ENCODE results near the gene DCP2. TPM values are rescaled to one million over a fixed set of nuclear protein-coding genes. Genes with fewer than 3 reads are reported as not detected.

DCP2 gene
- total RNA-seq, 1 experiment from 2014 or later = 38.3 TPM

DNA sequence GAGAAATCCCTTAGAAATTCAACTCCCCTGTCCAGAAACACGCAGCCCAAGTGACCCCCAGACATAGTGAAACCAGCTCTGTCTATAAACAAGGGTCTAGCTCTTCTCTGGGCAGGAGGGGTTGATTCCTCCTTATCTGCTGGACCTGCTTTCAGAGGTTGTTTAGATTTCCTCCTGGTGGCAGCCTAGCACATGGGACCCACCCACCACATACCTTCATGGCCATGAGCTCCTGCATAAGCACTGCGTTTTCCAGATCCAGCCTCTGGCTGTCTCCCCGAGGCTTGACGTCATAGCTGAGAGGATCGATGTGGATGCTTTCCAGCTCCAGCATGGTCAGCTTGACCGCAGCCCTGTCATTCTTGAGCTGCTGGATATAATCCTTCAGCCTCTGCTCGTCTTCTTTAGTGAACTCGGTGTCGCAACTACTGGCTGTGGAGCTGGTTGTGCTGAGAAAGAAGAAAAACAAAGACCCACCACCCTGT, 77.0 kb downstream of the DCP2 start:
- in situ Hi-C loops (cut with HindIII; ENCODE audit: low pct_unique_long_range_greater_than_20kb, low sequenced_read_pairs) = no loop called here
- DNase-seq (ENCODE audit: low read depth, low spot score) = no peak

GRCh38 chr5:113054899-113055298, 78.3 kb downstream of the DCP2 start:
- in situ Hi-C loops (cut with HindIII; ENCODE audit: low pct_unique_long_range_greater_than_20kb, low sequenced_read_pairs) = no loop called here
- no peak for DNase-seq (ENCODE audit: low read depth, low spot score)

DNA sequence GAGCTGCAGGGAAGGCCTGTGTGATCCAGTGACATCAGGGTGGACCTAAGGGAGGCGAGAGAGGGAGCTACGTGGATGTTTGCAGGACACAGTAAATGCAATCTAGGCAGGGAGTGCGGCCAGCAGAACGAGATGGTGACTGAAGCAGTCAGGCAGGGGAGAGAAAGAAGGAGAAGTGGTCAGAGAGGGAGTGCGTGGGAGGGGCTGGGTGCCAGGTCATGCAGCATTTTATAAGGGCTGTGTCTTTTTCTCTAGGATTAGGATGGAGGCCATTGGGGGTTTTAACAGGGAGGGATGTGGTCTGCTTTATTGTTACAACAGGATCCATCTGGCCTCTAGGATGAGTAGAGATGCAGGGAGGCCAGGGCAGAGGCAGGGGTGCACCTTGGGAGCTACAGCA, 80.4 kb downstream of the DCP2 start:
- no peak for DNase-seq (ENCODE audit: low read depth, low spot score)
- in situ Hi-C loops (cut with HindIII; ENCODE audit: low pct_unique_long_range_greater_than_20kb, low sequenced_read_pairs) = no loop called here

DNA sequence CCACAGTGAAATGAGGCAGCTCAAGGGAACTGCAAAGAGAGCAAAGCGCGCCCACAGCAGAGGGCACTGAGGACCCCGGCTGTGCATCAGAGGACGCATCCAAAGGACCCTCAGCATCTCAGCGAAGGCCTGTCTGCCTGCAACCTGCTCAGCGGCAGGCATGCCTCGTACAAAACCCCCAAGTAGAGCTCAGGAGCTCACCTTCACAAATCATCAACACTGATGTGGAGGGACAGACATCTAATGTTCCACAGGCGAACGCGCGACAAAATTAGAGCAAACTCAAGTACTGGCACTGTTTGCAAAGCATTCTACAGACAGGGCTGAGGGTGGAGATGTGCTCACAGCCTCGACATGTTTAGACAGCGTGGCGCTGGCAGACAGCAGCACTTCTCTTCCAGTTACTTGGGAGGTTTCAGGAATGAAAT, 81.0 kb downstream of the DCP2 start:
- no peak for DNase-seq (ENCODE audit: low read depth, low spot score)
- in situ Hi-C loops (cut with HindIII; ENCODE audit: low pct_unique_long_range_greater_than_20kb, low sequenced_read_pairs) = no loop called here

GRCh38 chr5:113058269-113058668, 81.7 kb downstream of the DCP2 start:
- in situ Hi-C loops (cut with HindIII; ENCODE audit: low pct_unique_long_range_greater_than_20kb, low sequenced_read_pairs) = no loop called here
- DNase-seq (ENCODE audit: low read depth, low spot score) = no peak

DNA sequence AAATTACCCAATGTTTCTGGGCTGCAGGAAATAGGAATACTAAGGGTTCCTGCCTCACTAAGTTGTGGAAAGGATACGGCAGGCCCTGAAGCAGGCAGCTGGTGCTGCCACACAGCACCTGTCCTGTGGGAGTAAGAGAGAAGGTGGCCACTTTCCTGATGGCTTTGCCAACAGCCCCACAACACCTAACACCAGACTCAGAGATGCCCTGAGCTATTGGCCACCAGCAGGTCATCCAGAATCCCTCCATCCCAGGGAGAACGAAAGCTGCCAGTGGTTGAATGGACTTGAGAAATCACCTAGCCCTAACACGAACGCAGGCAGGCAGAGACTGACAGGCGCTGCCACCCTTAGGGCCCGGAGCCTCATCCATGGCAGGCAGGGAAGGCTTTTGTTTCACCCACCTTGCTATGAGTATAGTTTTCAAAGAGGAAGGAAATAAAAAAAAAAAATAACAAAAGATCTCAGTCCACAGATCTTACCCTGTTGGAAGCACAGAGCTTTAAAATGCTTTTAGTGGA, 82.2 kb downstream of the DCP2 start:
- DNase-seq (ENCODE audit: low read depth, low spot score) = no peak
- in situ Hi-C loops (cut with HindIII; ENCODE audit: low pct_unique_long_range_greater_than_20kb, low sequenced_read_pairs) = no loop called here

DNA sequence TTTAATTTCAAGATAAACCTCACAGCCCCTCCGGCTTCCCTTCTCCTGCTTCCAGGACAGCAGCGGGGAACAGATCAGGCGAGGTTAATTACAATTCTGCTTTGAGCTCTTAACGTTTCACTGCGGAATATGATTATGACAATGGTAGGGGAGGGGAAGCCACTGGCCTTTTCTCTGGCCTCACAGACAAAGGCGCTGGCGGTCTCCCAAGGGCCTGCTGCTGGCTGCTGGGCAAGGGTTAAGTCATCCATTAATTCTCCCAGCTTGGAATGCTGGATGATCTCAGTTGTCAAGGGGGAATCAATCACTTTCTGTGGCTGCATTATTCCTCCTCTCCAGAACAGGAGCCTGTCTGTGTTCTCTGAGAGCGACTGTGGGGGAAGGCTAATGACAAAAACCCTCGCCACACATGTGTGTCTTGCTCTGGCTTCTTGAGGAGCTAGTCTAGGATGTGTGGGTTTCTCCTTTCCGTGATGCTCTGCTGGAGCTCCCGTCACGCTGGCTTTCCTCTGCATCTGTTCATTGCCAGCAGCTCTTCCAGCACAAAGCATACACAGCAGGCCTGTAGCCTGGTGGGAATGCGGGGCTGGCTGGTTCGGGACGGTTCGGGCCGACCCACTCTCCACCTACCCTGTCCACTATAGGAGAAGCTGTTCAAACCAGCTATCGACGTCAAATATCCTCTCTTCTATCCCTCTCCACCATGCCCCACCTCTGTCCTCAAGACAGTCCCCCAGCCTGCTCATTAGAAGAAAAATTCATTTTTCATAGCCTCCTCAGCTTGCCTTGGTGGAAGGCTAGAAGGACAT, 82.8 kb downstream of the DCP2 start:
- no peak for DNase-seq (ENCODE audit: low read depth, low spot score)
- in situ Hi-C loops (cut with HindIII; ENCODE audit: low pct_unique_long_range_greater_than_20kb, low sequenced_read_pairs) = no loop called here

- no peak for DNase-seq (ENCODE audit: low read depth, low spot score)
- in situ Hi-C loops (cut with HindIII; ENCODE audit: low pct_unique_long_range_greater_than_20kb, low sequenced_read_pairs) = no loop called here
Observed at GRCh38 chr5:113060408-113061025, 83.9 kb downstream of the DCP2 start.

DNA sequence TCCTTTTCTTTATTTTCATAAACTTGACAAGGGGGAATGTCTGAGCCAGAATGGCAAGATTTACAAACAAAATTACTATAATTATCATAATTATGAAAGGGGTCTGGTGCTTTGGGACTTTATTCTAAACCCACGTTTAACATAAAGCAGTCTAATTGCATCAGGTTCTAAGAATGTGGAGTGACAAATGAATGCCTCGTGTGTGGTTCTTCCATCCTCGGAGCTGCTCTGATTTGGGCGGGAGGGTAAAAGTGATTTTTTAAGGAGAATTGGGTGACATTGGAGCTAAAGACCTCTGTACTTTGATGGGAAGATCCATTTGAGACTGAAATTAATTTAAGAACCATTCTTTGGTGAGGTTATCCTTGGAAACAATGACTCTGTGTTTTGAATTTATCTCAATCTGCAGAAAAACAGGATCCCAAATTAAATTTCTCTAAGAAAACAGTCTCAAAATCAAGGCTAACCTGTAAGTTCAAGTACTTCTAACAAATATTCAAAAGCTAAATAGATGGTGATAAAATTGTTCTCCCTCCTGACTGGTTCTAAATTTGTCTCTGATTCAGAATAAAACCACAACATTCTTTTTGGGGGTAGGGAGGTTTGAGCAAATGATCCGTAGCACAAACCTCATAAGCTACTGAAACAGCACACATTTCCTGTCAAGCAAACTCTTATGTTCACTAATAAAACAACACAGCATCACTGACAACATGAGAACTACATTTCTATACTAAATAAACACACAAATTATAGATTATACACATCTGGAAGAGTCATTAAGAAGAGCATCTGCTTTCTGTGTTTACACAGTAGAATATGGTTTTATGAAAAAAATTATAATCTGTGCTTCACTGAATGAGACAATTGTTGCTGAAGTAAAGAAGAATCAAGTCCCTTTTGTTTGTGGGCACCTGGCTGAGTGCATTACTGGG, 85.5 kb downstream of the DCP2 start:
- DNase-seq (ENCODE audit: low read depth, low spot score) = no peak
- in situ Hi-C loops (cut with HindIII; ENCODE audit: low pct_unique_long_range_greater_than_20kb, low sequenced_read_pairs) = no loop called here

- DNase-seq (ENCODE audit: low read depth, low spot score) = no peak
- in situ Hi-C loops (cut with HindIII; ENCODE audit: low pct_unique_long_range_greater_than_20kb, low sequenced_read_pairs) = no loop called here
Observed at GRCh38 chr5:113062869-113063508, 86.4 kb downstream of the DCP2 start.

- in situ Hi-C loops (cut with HindIII; ENCODE audit: low pct_unique_long_range_greater_than_20kb, low sequenced_read_pairs) = no loop called here
- no peak for DNase-seq (ENCODE audit: low read depth, low spot score)
Observed at GRCh38 chr5:113063927-113064326, 87.3 kb downstream of the DCP2 start.

DNA sequence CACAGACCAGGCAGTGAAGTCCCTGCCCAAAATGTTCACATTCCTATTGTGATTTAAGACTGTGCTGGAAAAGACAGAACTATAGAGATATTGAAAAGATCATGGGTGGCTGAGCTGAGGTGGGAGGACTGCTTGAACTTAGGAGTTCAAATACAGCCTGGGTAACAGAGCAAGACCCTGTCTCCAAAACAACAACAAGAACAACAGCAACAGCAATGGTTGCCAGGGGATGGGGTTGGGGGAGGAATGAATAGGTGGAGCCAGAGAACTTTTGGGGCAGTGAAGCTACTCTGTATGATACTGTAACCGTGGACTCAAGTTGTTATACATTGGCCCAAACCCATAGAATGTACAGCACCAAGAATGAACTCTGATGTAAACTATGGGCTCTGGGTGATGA, 88.2 kb downstream of the DCP2 start:
- in situ Hi-C loops (cut with HindIII; ENCODE audit: low pct_unique_long_range_greater_than_20kb, low sequenced_read_pairs) = no loop called here
- no peak for DNase-seq (ENCODE audit: low read depth, low spot score)

DNA sequence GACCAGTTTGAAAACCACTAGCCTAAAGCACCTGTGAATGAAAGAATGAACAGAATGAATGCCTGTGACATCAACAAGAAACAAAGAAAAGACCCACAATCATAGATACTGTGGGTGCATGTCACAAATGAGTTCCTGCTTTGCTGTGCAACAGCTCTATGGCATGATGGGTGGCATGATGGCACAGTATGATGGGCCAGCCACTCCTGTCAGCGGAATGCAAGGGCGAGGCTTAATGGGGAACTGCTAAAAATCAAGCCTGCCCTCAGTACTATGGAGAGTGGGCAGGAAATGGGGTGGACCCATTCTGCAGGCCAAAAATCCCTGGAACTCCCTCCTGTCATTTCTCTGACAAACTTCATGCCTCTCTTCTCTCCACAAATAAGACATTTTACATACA, 89.0 kb downstream of the DCP2 start:
- DNase-seq (ENCODE audit: low read depth, low spot score) = no peak
- in situ Hi-C loops (cut with HindIII; ENCODE audit: low pct_unique_long_range_greater_than_20kb, low sequenced_read_pairs) = no loop called here

GRCh38 chr5:113067635-113068344, 91.2 kb downstream of the DCP2 start:
- in situ Hi-C loops (cut with HindIII; ENCODE audit: low pct_unique_long_range_greater_than_20kb, low sequenced_read_pairs) = no loop called here
- DNase-seq (ENCODE audit: low read depth, low spot score) = no peak

- DNase-seq (ENCODE audit: low read depth, low spot score) = no peak
- in situ Hi-C loops (cut with HindIII; ENCODE audit: low pct_unique_long_range_greater_than_20kb, low sequenced_read_pairs) = no loop called here
Observed at GRCh38 chr5:113068559-113068958, 92.0 kb downstream of the DCP2 start.

Data from SK-MEL-5 (cell line).